Neuronal stem cell (in vitro differentiated cells): Measurements from ENCODE around the gene AIG1.

Experiments used
- DNase-seq: peaks from one replicate; pipeline ENCODE4 v3.0.0-alpha.2; 2013; ENCODE audit warnings: low spot score
- H2AFZ ChIP-seq: one replicate; pipeline ENCODE4 v1.6.1; 2013; ENCODE audit warnings: mild to moderate bottlenecking, low read length, inconsistent platforms
- H2AK5ac ChIP-seq: 2 replicates; pipeline ENCODE4 v1.6.1; 2013; ENCODE audit warnings: low read depth, mild to moderate bottlenecking, inconsistent platforms, low read length, moderate library complexity, mixed read lengths
- H2BK120ac ChIP-seq: 2 replicates; pipeline ENCODE4 v1.6.1; 2013; ENCODE audit warnings: low read depth, mild to moderate bottlenecking, inconsistent platforms, low read length, moderate library complexity, mixed read lengths
- H2BK12ac ChIP-seq: one replicate; pipeline ENCODE4 v1.6.1; 2013; ENCODE audit warnings: low read length, inconsistent platforms
- H2BK15ac ChIP-seq: 2 replicates; pipeline ENCODE4 v1.6.1; 2013; ENCODE audit warnings: mild to moderate bottlenecking, low read length, inconsistent platforms, mixed read lengths
- H2BK5ac ChIP-seq: one replicate; pipeline ENCODE4 v1.6.1; 2013; ENCODE audit warnings: inconsistent platforms, mild to moderate bottlenecking, low read length, moderate library complexity
- H3K14ac ChIP-seq: one replicate; pipeline ENCODE4 v1.6.1; 2013; ENCODE audit warnings: low read length, inconsistent platforms
- H3K18ac ChIP-seq: 2 replicates; pipeline ENCODE4 v1.6.1; 2013; ENCODE audit warnings: low read length, inconsistent platforms
- H3K23ac ChIP-seq: 2 replicates; pipeline ENCODE4 v1.6.1; 2013; ENCODE audit warnings: low read depth, mild to moderate bottlenecking, mixed read lengths, low read length, inconsistent platforms; ENCODE audit not compliant: poor library complexity
- H3K27ac ChIP-seq: replicated peaks from 3 replicates; pipeline ENCODE4 v1.5.1; 2013; ENCODE audit warnings: low read length, inconsistent platforms
- H3K27me3 ChIP-seq, 3 experiments: 2 replicates each; pipeline ENCODE4 v1.6.1; 2013; ENCODE audit warnings: low read length in 3 of 3, mild to moderate bottlenecking in 2 of 3, inconsistent platforms in 1 of 3, low read depth in 1 of 3, mixed read lengths in 1 of 3, moderate library complexity in 1 of 3; ENCODE audit not compliant: control insufficient read depth in 3 of 3, insufficient read depth in 3 of 3
- H3K36me3 ChIP-seq, 2 donors: replicated peaks in 1 of 2; 2 replicates each; pipeline ENCODE4 v1.6.1; 2013; ENCODE audit warnings: low read length in 2 of 2; ENCODE audit not compliant: control insufficient read depth in 2 of 2, insufficient read depth in 2 of 2
- H3K4ac ChIP-seq: 2 replicates; pipeline ENCODE4 v1.6.1; 2013; ENCODE audit warnings: inconsistent platforms, mild to moderate bottlenecking, low read length, moderate library complexity
- H3K4me1 ChIP-seq, 2 donors: 1 replicate in 1 of 2; 2 replicates in 1 of 2; pipeline ENCODE4 v1.6.1; 2013; ENCODE audit warnings: low read length in 2 of 2, low read depth in 1 of 2; ENCODE audit not compliant: control insufficient read depth in 2 of 2, insufficient read depth in 1 of 2
- H3K4me2 ChIP-seq: one replicate; pipeline ENCODE4 v1.6.1; 2013; ENCODE audit warnings: mild to moderate bottlenecking, low read length, inconsistent platforms; ENCODE audit not compliant: insufficient read depth, poor library complexity, severe bottlenecking
- H3K4me3 ChIP-seq, 2 donors: 2 replicates each; pipeline ENCODE4 v1.5.1; 2013; ENCODE audit warnings: low read length in 2 of 2, mild to moderate bottlenecking in 2 of 2, inconsistent platforms in 1 of 2, moderate library complexity in 1 of 2
- H3K79me1 ChIP-seq: one replicate; pipeline ENCODE4 v1.6.1; 2013; ENCODE audit warnings: low read depth, mild to moderate bottlenecking, inconsistent platforms, low read length, moderate library complexity
- H3K9ac ChIP-seq: one replicate; pipeline ENCODE4 v1.6.1; 2013; ENCODE audit warnings: mild to moderate bottlenecking, low read depth, low read length, inconsistent platforms; ENCODE audit not compliant: poor library complexity
- H3K9me3 ChIP-seq, 2 donors: replicated peaks in 1 of 2; 2 replicates each; pipeline versions ENCODE3 to v1.6.1; 2013; ENCODE audit warnings: low read length in 2 of 2, mild to moderate bottlenecking in 2 of 2, inconsistent platforms in 1 of 2, low read depth in 1 of 2, mixed read lengths in 1 of 2, moderate library complexity in 1 of 2; ENCODE audit not compliant: control insufficient read depth in 2 of 2, insufficient read depth in 1 of 2
- H4K8ac ChIP-seq: one replicate; pipeline ENCODE4 v1.6.1; 2013; ENCODE audit warnings: low read depth, mild to moderate bottlenecking, inconsistent platforms, low read length, moderate library complexity
- H4K91ac ChIP-seq: one replicate; pipeline ENCODE4 v1.6.1; 2013; ENCODE audit warnings: low read length, low read depth, mild to moderate bottlenecking, inconsistent platforms; ENCODE audit not compliant: poor library complexity
- WGBS, 2 donors: extraction: QIAGEN DNeasy Blood & Tissue Kit; methylation state at CpG; one replicate each; pipeline ENCODE4 v1.1.7; 2013; ENCODE audit warnings: missing lambda C conversion rate in 2 of 2, mixed read lengths in 1 of 2; ENCODE audit not compliant: insufficient read length in 2 of 2, insufficient replicate concordance in 1 of 2; ENCODE audit errors: extremely low coverage in 2 of 2; 5-methylcytosine and 5-hydroxymethylcytosine counted together

The AIG1 gene

GRCh38 chr6:143174516-143174915 lies 113.8 kb downstream of the AIG1 start:
- H2AK5ac ChIP-seq, result no peak overlapping the region
- no peak overlapping the region for H3K4me3 ChIP-seq
- no peak overlapping the region for H3K27ac ChIP-seq
- H4K8ac ChIP-seq, result no peak overlapping the region
- H3K36me3 ChIP-seq, result no peaks in the 10 kb centered on the region
- peaks cover 0 to 8% of the 10 kb centered on the region in 2 donors for H3K9me3 ChIP-seq
- no peak overlapping the region for H3K14ac ChIP-seq
- no peak overlapping the region for H2BK15ac ChIP-seq
- H3K79me1 ChIP-seq, result no peaks in the 10 kb centered on the region
- no peak overlapping the region for H2BK5ac ChIP-seq
- H3K27me3 ChIP-seq, result no peaks in the 10 kb centered on the region
- no peak overlapping the region for H4K91ac ChIP-seq
- no peak overlapping the region for H3K9ac ChIP-seq
- H2AFZ ChIP-seq, result no peak overlapping the region
- H3K4me1 ChIP-seq, result no peaks in the 10 kb centered on the region
- no peak overlapping the region for H3K18ac ChIP-seq
- H2BK12ac ChIP-seq, result no peak overlapping the region
- H2BK120ac ChIP-seq, result no peak overlapping the region
- no peak overlapping the region for H3K4ac ChIP-seq
- no peak overlapping the region for H3K4me2 ChIP-seq
- no peak overlapping the region for H3K23ac ChIP-seq
- no peak for DNase-seq

DNA sequence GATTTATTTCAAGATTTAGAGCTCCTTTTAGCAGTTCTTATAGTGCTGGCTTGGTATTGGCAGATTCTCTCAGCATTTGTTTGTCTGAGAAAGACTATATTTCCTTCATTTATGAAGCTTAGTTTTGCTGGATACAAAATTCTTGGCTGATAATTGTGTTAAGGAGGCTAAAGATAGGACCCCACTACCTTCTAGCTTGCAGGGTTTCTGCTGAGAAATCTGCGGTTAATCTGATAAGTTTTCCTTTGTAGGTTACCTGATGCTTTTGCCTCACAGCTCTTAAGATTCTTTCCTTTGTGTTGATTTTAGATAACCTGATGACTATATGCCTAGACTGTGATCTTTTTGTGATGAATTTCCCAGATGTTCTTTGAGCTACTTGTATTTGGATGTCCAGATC lies 114.3 kb downstream of the AIG1 start:
- peaks cover 0 to 8% of the 10 kb centered on the region in 2 donors for H3K9me3 ChIP-seq

DNA sequence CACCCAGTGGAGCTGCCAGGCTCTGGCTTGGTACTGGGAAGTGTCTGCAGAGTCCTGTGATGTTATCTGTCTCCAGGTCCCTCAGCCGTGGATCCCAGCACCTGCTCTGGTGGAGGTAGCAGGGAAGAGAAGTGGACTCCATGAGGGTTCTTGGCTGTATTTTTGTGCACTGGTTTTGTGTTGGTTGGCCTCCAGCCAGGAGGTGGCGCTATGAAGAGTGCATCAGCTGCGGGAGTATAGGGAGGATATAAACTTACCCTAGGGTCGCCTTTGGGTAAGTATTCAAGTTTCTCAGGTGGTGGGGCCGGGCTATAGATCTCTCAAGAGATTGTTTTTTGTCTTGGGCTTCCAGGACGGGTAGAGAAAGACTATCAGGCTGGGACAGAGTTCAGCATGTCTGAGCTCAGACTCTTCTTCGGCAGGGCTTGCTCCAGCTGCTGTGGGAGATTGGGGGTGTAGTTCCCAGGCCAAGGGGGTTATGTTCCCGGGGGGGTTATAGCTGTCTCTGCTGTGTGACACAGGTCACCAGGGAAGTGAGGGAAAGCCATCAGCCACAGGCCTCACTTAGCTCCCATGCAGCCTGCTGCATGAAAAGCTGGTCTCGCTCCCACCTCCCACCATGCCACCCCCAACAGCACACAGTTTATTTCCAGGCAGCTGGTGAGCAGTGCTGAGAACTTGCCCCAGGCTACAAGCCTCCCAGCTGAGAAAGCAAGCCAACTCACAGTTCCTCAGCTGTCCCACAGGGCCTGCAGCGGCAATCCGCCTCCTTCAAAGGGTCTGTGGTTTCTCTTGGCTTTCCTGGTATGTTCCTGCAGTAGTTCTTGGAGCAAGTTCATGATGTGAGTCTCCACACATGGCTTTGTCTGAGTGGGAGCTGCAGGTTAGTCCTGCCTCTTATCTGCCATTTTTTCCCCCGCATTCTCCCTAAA lies 115.7 kb downstream of the AIG1 start:
- H2BK5ac ChIP-seq, result no peak overlapping the region
- DNase-seq, result no peak
- H3K4me2 ChIP-seq, result no peak overlapping the region
- peak overlapping the region; percentile 67 for H3K18ac ChIP-seq
- no peaks in the 10 kb centered on the region for H3K36me3 ChIP-seq
- no peak overlapping the region for H3K4me3 ChIP-seq
- no peaks in the 10 kb centered on the region for H3K4me1 ChIP-seq
- H2BK120ac ChIP-seq, result no peak overlapping the region
- H2AK5ac ChIP-seq, result no peak overlapping the region
- H2BK12ac ChIP-seq, result no peak overlapping the region
- no peak overlapping the region for H3K23ac ChIP-seq
- no peak overlapping the region for H3K14ac ChIP-seq
- H4K91ac ChIP-seq, result no peak overlapping the region
- no CpG with 5 or more reads among the region's 12 CpGs for WGBS, 2 donors
- H4K8ac ChIP-seq, result no peak overlapping the region
- no peaks in the 10 kb centered on the region for H3K79me1 ChIP-seq
- no peak overlapping the region for H2BK15ac ChIP-seq
- H3K27me3 ChIP-seq, result no peaks in the 10 kb centered on the region
- H3K4ac ChIP-seq, result no peak overlapping the region
- H3K9me3 ChIP-seq, result peaks cover 0 to 8% of the 10 kb centered on the region in 2 donors
- H3K27ac ChIP-seq, result no peak overlapping the region
- no peak overlapping the region for H2AFZ ChIP-seq
- H3K9ac ChIP-seq, result no peak overlapping the region

More for the DNA sequence above, 114.3 kb downstream of the AIG1 start:
- Histone ChIP-seq H3K36me3 (no peaks in the 10 kb centered on the region), H4K8ac (no peak overlapping the region), H3K79me1 (no peaks in the 10 kb centered on the region), H3K27me3 (no peaks in the 10 kb centered on the region), H3K18ac (no peak overlapping the region), H3K14ac (no peak overlapping the region), H2BK120ac (no peak overlapping the region), H3K4ac (no peak overlapping the region), H3K23ac (no peak overlapping the region), H2AFZ (no peak overlapping the region), H3K4me1 (no peaks in the 10 kb centered on the region), H3K4me2 (no peak overlapping the region), H3K4me3 (no peak overlapping the region), H2BK15ac (no peak overlapping the region), H2BK5ac (no peak overlapping the region), H3K27ac (no peak overlapping the region), H4K91ac (no peak overlapping the region), H2AK5ac (no peak overlapping the region), H3K9ac (no peak overlapping the region), H2BK12ac (no peak overlapping the region)
- WGBS, 2 donors, result no CpG with 5 or more reads among the region's 1 CpG
- no peak for DNase-seq

GRCh38 chr6:143177706-143178105 lies 117.0 kb downstream of the AIG1 start:
- no peaks in the 10 kb centered on the region for H3K27me3 ChIP-seq
- no peak overlapping the region for H3K14ac ChIP-seq
- no peak overlapping the region for H2AK5ac ChIP-seq
- H4K8ac ChIP-seq, result no peak overlapping the region
- no peaks in the 10 kb centered on the region for H3K4me1 ChIP-seq
- H3K36me3 ChIP-seq, result no peaks in the 10 kb centered on the region
- H2AFZ ChIP-seq, result no peak overlapping the region
- H4K91ac ChIP-seq, result no peak overlapping the region
- H3K18ac ChIP-seq, result no peak overlapping the region
- no CpG with 5 or more reads among the region's 4 CpGs for WGBS, 2 donors
- no peak overlapping the region for H3K4me3 ChIP-seq
- peak overlapping the region; percentile 35 for H3K23ac ChIP-seq
- no peak for DNase-seq
- H2BK12ac ChIP-seq, result peak overlapping the region; percentile 2
- H3K4me2 ChIP-seq, result no peak overlapping the region
- H3K4ac ChIP-seq, result no peak overlapping the region
- no peak overlapping the region for H3K27ac ChIP-seq
- no peaks in the 10 kb centered on the region for H3K79me1 ChIP-seq
- H3K9me3 ChIP-seq, result peaks cover 0 to 8% of the 10 kb centered on the region in 2 donors
- no peak overlapping the region for H3K9ac ChIP-seq
- no peak overlapping the region for H2BK15ac ChIP-seq
- no peak overlapping the region for H2BK120ac ChIP-seq
- H2BK5ac ChIP-seq, result no peak overlapping the region
